GM12878 (cell line): ENCODE data around the gene ATG5.

Experiments used
- ATF2 ChIP-seq: IDR thresholded peaks from 2 replicates; pipeline ENCODE4 v1.6.1; 2012; ENCODE audit warnings: low read length, inconsistent platforms
- DPF2 ChIP-seq: fragments of 450-650 bp; IDR thresholded peaks from 2 replicates; pipeline ENCODE4 v1.6.1; 2017; ENCODE audit warnings: mild to moderate bottlenecking

GRCh38 chr6:106258726-106259125 is 66.8 kb downstream of the ATG5 start:
- no peak for TF ChIP-seq ATF2
- no peak for TF ChIP-seq DPF2
